GM06990 (cell line): ENCODE measurements around the gene ZNF212.

Experiments
- DNase-seq: peaks from one replicate; pipeline ENCODE4 v3.0.0-alpha.2; 2011; ENCODE audit not compliant: insufficient read length; ENCODE audit errors: extremely low read depth
- H3K27me3 ChIP-seq: replicated peaks from 2 replicates; pipeline ENCODE4 v1.6.0; 2011; ENCODE audit warnings: low read length; ENCODE audit not compliant: control insufficient read depth, insufficient read depth
- H3K36me3 ChIP-seq: 2 replicates; pipeline ENCODE4 v1.5.1; 2011; ENCODE audit warnings: low read length; ENCODE audit not compliant: control insufficient read depth, insufficient read depth
- H3K4me3 ChIP-seq: replicated peaks from 2 replicates; pipeline ENCODE4 v1.5.1; 2011; ENCODE audit warnings: low read depth, mild to moderate bottlenecking, control low read depth, low read length
- CTCF ChIP-seq: IDR thresholded peaks from 2 replicates; pipeline ENCODE4 v1.5.1; 2011; ENCODE audit warnings: low read length, control low read depth, mild to moderate bottlenecking, inconsistent platforms; ENCODE audit not compliant: insufficient read depth, poor library complexity, severe bottlenecking

Gene ZNF212

DNA sequence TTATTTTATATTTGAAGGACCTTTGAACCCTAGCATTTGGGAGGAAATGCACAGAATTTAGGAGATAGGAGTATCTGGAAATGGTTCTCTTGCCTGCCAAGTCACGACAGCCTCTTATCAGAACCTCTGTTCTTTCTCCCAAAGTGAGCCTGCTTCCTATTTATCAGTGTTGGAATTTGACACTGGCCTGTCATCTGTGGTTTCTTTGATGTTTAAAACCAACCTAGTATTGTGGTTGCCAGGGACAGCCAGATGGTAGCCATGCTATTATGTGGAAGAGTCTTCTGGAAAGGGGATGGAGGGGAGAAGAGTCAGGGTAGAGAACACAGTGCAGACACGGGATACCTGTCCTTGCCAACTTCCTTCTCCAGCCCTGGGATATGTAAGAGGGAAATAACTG lies 23.0 kb upstream of the ZNF212 start:
- DNase-seq, result no peak
- Histone ChIP-seq H3K27me3 (no peaks in the 10 kb centered on the region), H3K36me3 (peaks cover 33% of the 10 kb centered on the region), H3K4me3 (no peak overlapping the region)
- no peak for TF ChIP-seq CTCF

GRCh38 chr7:149217570-149217969 lies 21.9 kb upstream of the ZNF212 start:
- Histone ChIP-seq H3K36me3 (peaks cover 32% of the 10 kb centered on the region), H3K27me3 (no peaks in the 10 kb centered on the region), H3K4me3 (no peak overlapping the region)
- TF ChIP-seq CTCF, result no peak
- DNase-seq, result no peak

DNA sequence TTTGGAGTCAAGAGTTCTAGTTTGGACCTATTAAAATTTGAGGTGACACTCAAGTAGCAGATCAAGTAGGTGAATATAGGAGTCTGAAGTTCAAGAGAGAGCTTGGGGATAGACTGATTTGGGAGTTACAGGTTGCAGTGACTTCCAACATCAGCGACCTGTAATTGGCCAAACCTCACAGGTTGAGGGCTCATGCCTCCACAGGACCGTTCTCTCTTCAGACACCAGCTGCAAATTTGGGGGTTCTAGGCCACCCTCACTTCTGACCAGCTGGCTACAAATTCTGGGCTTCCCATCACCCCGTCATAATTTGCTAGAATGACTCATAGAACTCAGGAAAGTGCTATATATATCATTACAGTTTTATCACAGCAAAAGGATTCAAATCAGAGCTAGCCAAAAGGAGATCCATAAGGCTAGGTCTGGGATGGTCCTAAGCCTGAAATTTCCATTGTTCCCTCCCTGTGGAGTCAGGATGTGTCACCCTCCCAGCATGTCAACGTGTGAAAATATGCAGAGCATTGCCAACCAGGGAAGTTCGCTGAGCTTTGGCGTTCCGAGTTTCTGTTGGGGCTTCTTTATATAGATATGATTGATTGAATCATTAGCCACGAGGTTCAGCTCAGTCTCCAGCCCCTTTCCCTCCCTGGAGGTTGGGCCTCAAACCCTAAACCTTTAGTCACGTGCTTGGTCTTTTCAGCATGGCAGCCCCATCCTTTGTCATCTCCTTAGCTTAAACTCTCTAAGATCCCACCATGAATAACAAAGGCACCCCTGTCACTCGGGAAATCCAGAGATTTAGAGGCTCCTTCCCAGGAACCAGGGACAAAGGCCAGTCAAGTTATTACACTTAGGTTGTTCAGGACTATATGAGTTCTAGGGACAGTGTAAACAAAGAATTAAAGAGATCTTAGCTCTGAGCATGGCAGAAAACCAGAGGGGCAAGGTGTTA lies 20.7 kb upstream of the ZNF212 start:
- Histone ChIP-seq H3K36me3 (peaks cover 26% of the 10 kb centered on the region), H3K4me3 (no peak overlapping the region), H3K27me3 (no peaks in the 10 kb centered on the region)
- TF ChIP-seq CTCF, result no peak
- DNase-seq, result no peak

DNA sequence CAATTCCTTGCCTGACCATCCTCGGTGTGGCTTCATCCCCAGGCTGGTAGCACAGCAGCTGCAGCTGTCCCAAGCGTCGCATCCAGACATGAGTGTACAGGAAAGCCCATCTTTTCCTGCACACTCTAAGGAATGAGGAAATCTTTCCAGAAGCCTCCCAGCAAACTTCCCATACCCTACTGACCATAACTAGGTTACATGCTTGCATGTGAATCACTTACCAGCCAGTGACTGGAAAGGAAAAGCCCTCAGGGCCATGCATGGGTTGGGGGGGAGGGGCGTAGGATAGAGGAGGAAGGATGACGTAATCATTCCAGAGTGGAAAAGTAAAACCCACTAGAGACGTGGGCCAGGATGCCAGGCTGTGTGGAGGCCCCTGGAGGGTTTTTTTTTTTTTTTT lies 18.9 kb upstream of the ZNF212 start:
- Histone ChIP-seq H3K4me3 (no peak overlapping the region), H3K36me3 (peaks cover 25% of the 10 kb centered on the region), H3K27me3 (no peaks in the 10 kb centered on the region)
- DNase-seq, result no peak
- TF ChIP-seq CTCF, result no peak

DNA sequence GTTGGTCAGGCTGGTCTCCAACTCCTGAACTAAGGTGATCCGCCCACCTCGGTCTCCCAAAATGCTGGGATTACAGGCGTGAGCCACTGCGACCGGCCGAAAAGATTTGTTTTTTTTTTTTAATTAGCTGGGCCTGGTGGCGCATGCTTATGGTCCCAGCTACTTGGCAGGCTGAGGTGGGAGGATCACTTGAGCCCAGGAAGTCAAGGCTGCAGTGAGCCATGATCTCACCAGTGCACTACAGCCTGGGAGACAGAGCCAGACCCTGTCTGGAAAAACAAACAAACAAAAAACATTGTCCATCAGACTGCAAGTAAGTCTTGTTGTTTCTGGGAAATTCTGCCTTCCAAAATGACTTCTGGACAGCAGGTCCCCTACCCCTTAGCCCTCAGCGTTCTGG lies 16.3 kb upstream of the ZNF212 start:
- H3K4me3 ChIP-seq, result no peak overlapping the region
- no peak for TF ChIP-seq CTCF
- H3K36me3 ChIP-seq, result peaks cover 17% of the 10 kb centered on the region
- no peak for DNase-seq
- H3K27me3 ChIP-seq, result no peaks in the 10 kb centered on the region

DNA sequence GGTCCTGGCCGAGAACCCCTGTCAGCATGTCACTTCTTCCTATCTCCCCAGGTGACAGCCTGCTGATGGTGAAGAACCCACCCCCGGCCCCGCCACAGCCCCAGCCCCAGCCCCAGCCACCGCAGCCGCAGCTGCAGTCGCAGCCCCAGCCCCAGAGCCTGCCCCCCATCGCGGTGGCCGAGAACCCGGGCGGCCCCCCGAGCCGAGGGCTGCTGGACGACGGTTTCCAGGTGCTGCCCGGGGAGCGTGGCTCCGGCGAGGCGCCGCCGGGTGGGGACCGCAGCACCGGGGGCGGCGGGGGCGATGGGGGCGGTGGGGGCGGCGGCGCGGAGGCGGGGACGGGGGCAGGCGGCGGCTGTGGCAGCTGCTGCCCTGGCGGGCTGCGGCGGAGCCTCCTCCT lies 15.7 kb upstream of the ZNF212 start:
- no peak overlapping the region for H3K4me3 ChIP-seq
- no peaks in the 10 kb centered on the region for H3K27me3 ChIP-seq
- H3K36me3 ChIP-seq, result peaks cover 13% of the 10 kb centered on the region
- no peak for DNase-seq
- TF ChIP-seq CTCF, result no peak
